ACC112 (cell line): ENCODE data around the gene SLC4A11.
A peak's percentile ranks its signal among the peaks of the same experiment; 100 is the strongest.

ENCODE experiments used
- H2AFZ ChIP-seq: fragments of 200-600 bp; sonication (generic); one replicate; pipeline ENCODE4 v1.6.0; 2017; ENCODE audit warnings: antibody characterized with exemption, low read length; ENCODE audit not compliant: unreplicated experiment
- H3K27ac ChIP-seq: fragments of 200-600 bp; sonication (generic); 2 replicates; pipeline ENCODE4 v1.5.1; 2014; ENCODE audit warnings: low read depth, mild to moderate bottlenecking, antibody characterized with exemption, low read length, moderate library complexity
- H3K27me3 ChIP-seq: fragments of 200-600 bp; sonication (generic); 2 replicates; pipeline ENCODE4 v1.6.1; 2014; ENCODE audit warnings: mild to moderate bottlenecking, antibody characterized with exemption, low read length, moderate library complexity, mixed read lengths; ENCODE audit not compliant: insufficient read depth
- H3K36me3 ChIP-seq: fragments of 200-600 bp; sonication (generic); 2 replicates; pipeline ENCODE4 v1.6.1; 2016; ENCODE audit warnings: mild to moderate bottlenecking, antibody characterized with exemption, low read length, moderate library complexity, mixed read lengths; ENCODE audit not compliant: insufficient read depth
- H3K4me1 ChIP-seq: fragments of 200-600 bp; sonication (generic); one replicate; pipeline ENCODE4 v1.6.1; 2016; ENCODE audit warnings: low read length, mixed read lengths; ENCODE audit not compliant: insufficient read depth, unreplicated experiment, control insufficient read depth
- H3K4me3 ChIP-seq: fragments of 200-600 bp; sonication (generic); 2 replicates; pipeline ENCODE4 v1.5.1; 2014; ENCODE audit warnings: mild to moderate bottlenecking, low read depth, low read length
- H3K79me2 ChIP-seq: fragments of 200-600 bp; sonication (generic); one replicate; pipeline ENCODE4 v1.6.0; 2016; ENCODE audit warnings: low read length; ENCODE audit not compliant: control insufficient read depth, unreplicated experiment, insufficient read depth

Gene SLC4A11

DNA sequence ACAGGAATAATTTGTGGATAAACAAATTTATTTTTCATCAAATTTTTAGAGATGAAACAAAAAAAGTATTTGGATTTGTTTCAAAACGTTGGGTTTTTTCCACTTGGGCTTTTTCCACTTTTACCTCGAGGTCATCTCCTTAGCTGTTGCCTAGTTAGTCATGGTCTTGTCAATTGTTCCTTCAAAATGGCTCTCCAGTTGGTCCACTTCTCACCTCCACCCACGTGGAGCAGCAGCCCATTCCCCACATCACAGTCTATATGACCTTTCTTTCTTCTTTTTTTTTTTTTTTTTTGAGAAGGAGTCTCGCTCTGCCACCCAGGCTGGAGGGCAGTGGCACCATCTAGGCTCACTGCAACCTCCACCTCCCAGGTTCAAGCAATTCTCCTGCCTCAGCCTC lies 6.7 kb upstream of the SLC4A11 start:
- Histone ChIP-seq H3K27ac (no peak overlapping the region), H3K36me3 (no peaks in the 10 kb centered on the region), H3K79me2 (no peaks in the 10 kb centered on the region), H3K4me1 (no peaks in the 10 kb centered on the region), H3K27me3 (peaks cover 24% of the 10 kb centered on the region; the same call in 1 of the 2 replicates), H3K4me3 (no peak overlapping the region), H2AFZ (no peak overlapping the region)

DNA sequence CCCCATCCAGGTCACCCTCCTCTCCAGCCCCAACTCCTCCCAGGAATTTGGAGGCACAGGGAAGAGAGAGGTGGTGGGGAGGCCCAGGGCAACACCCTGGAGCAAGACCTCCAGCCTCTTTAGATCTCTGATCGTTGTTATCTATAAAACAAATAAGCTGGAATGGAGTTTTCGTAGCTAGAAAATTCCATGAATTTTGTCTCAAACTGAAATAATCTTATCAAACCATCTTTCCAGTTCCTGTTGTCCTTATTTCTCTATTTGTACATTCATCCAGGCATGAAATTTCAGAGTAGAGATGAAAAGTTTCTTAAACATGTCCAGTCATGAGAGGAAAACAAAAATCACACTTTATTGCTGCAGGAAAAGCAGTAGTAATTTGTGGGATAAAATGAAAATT lies 6.2 kb upstream of the SLC4A11 start:
- H3K4me1 ChIP-seq: no peaks in the 10 kb centered on the region
- no peaks in the 10 kb centered on the region for H3K36me3 ChIP-seq
- no peak overlapping the region for H2AFZ ChIP-seq
- H3K4me3 ChIP-seq: no peak overlapping the region
- peaks cover 30% of the 10 kb centered on the region for H3K27me3 ChIP-seq
- no peaks in the 10 kb centered on the region for H3K79me2 ChIP-seq
- no peak overlapping the region for H3K27ac ChIP-seq

DNA sequence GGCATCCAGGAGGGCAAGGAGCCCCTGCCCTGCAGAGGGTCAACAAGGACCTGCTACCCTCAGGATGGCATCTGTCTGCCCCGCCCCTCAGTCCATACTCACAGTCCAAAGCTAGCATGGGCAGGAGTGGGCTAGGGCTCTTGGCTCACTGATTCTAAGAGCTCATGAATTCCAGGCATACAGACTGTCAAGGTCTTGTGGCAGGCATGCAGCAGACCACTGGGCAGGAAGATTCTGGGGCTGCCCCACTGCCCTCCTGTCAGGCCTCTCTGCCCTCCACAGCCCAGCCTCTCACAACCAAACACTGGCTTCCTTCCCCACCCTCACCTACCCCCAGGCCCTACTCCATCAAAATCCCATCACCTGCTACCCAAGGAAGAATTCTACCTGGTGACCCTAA lies 5.6 kb upstream of the SLC4A11 start:
- H3K27ac ChIP-seq: no peak overlapping the region
- H3K4me3 ChIP-seq: no peak overlapping the region
- peaks cover 35% of the 10 kb centered on the region for H3K27me3 ChIP-seq
- H3K79me2 ChIP-seq: no peaks in the 10 kb centered on the region
- no peak overlapping the region for H2AFZ ChIP-seq
- H3K4me1 ChIP-seq: no peaks in the 10 kb centered on the region
- no peaks in the 10 kb centered on the region for H3K36me3 ChIP-seq

DNA sequence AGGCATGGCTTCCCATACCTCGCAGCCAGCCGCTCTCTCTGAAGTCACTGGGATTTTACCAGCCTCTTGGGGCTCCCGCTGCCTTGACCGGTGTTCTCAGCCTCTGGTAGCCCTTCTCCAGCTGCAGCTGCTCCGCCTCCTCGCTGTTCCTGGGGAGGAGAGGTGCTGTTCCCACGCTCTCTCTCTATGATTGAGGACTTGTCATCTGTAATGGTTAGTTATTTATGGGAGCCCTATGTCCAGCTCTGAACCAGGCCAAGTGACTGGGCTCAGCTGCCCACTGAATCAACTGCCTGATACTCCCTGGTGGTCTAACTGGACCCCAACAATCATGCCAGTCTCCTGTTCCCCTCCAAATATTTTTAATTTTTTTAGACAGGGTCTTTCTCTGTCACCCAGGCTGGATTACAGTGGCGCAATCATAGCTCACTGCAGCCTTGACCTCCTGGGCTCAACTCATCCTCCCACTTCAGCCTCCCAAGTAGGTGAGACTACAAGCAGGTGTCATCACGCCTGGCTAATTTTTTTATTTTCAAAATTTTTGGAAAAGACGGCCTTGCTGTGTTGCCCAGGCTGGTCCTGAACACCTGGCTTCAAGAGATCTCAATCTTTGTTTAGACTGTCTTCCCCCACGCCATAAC lies 4.8 kb upstream of the SLC4A11 start:
- H3K36me3 ChIP-seq: no peaks in the 10 kb centered on the region
- no peak overlapping the region for H2AFZ ChIP-seq

DNA sequence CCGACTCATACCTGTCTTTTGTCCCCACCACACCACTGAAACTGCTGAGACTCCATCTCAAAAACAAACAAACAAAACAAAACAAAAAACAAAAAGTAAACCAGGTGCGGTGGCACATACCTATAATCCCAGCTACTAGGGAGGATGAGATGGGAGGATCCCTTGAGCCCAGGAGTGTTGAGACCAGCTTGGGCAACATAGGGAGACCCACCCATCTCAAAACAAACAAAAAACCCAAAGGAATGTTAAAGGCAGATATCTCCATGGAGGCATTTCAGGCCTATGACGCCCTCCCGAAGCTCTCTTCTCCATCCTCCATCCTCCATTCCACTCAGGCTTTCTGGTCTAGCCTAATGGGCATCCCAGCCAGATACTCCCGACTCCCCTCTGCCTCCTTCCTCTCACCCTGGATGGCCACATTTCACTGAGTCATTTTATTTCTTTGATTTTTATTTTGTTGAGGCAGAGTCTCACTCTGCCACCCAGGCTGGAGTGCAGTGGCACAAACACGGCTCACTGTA lies 3.2 kb upstream of the SLC4A11 start:
- Histone ChIP-seq H3K36me3 (no peaks in the 10 kb centered on the region), H3K27me3 (peaks cover 40% of the 10 kb centered on the region), H2AFZ (no peak overlapping the region), H3K4me1 (no peaks in the 10 kb centered on the region), H3K4me3 (no peak overlapping the region), H3K27ac (no peak overlapping the region), H3K79me2 (no peaks in the 10 kb centered on the region)

More for the DNA sequence above, 4.8 kb upstream of the SLC4A11 start:
- Histone ChIP-seq H3K79me2 (no peaks in the 10 kb centered on the region), H3K4me3 (no peak overlapping the region), H3K4me1 (no peaks in the 10 kb centered on the region), H3K27me3 (peaks cover 38% of the 10 kb centered on the region), H3K27ac (no peak overlapping the region)

DNA sequence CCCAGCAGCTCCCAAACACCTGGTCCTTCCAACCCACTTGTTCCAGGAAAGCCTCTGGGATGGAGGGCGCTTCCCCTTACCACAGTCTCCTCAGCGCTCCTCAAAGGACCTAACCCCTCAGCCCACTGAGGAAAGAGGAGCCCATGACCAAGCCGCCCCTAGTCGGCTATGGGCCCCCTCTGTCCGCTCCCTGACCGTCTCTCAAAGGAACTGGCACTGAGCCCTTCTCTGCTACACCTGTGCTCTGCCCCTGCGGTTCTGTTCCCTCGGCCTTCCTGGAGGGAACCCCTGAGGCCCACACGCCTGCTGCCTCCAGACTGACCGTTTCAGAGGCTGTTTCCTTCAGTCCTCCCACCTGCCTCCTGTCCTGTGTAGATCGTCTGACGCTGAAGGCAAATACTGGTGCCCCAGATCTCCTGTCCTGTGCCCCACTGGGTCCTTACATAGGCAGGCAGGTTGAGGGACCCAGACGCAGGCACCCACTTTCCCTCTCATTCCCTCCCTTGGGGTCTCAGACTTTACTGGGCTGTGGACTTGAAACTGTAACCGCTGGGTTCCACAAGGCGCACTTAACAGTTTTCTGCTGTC lies 1.9 kb upstream of the SLC4A11 start:
- Histone ChIP-seq H3K4me3 (no peak overlapping the region), H3K4me1 (no peaks in the 10 kb centered on the region), H3K27me3 (peaks cover 48% of the 10 kb centered on the region), H2AFZ (no peak overlapping the region), H3K36me3 (no peaks in the 10 kb centered on the region), H3K27ac (no peak overlapping the region), H3K79me2 (no peaks in the 10 kb centered on the region)

DNA sequence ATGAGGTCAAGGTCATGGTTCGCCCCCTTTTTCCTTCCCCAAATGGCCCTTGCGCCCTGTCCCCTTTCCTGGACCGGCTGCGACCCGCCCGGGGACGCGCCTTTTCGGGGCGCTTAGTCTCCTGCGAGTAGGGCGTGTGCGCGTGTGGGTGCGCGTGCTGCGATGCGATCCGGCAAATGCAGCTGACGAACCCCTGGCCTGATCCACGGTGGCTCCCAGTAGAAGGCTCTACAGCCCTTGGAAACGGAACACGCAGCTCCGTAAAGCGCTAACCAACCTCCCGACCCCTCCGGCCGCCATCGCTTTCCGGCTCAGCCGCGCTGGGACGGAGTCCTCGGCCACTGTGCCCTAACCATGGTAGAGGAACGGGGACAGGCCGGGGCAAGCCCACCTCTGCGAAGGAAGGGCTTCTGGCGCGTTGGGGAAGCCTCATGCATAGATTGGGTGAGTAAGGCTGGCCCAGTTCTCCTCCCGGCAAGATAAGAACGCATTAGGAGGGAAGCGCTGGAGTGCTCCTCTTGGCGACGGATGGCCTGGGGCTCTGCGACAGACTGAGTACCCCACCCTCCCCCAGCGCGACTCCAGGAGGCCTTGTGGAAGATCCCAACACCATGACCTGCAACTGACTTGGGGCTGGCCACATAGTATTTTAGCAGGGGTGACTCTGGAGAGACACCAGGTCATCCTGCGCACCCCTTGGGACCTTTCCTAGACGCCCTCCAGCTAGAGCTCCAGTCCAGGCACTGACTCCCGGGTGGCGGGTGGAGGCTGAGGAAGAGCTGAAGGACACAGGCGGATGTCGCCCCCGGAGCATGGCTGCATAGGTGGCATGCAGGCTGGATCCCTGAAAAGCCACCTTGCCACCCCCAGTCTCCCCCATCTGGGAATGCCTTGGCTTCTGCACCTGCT lies 1.1 kb upstream of the SLC4A11 start:
- Histone ChIP-seq H3K79me2 (no peaks in the 10 kb centered on the region), H3K4me1 (no peaks in the 10 kb centered on the region), H2AFZ (peak overlapping the region; percentile 25), H3K27me3 (peaks cover 48% of the 10 kb centered on the region), H3K36me3 (no peaks in the 10 kb centered on the region), H3K4me3 (peak overlapping the region; percentile 73), H3K27ac (no peak overlapping the region)

DNA sequence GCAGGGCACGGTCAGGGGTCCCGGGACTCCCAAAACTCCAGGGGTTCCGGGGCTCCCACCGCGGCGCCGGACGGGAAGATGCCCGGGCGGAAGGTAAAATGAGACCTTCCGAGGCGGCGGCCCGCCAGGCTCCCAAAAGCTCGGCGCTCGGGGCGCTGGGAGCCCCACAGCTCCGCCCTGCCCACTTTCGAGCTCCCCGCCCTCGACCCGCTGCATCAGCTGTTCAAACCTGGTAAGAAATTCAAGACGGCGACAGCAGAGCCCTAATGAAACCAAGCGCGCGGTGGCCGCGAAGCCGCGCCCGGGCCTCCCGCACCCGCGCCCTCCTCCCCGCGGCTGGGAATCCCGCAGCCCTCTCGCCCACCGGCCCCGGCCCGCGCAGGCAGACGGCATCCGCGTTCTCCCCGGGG lies 369 bp downstream of the SLC4A11 start:
- no peak overlapping the region for H3K27ac ChIP-seq
- H3K4me3 ChIP-seq: peak overlapping the region; percentile 73
- no peaks in the 10 kb centered on the region for H3K4me1 ChIP-seq
- H2AFZ ChIP-seq: peak overlapping the region; percentile 9
- no peaks in the 10 kb centered on the region for H3K36me3 ChIP-seq
- no peaks in the 10 kb centered on the region for H3K79me2 ChIP-seq
- peaks cover 48% of the 10 kb centered on the region for H3K27me3 ChIP-seq

DNA sequence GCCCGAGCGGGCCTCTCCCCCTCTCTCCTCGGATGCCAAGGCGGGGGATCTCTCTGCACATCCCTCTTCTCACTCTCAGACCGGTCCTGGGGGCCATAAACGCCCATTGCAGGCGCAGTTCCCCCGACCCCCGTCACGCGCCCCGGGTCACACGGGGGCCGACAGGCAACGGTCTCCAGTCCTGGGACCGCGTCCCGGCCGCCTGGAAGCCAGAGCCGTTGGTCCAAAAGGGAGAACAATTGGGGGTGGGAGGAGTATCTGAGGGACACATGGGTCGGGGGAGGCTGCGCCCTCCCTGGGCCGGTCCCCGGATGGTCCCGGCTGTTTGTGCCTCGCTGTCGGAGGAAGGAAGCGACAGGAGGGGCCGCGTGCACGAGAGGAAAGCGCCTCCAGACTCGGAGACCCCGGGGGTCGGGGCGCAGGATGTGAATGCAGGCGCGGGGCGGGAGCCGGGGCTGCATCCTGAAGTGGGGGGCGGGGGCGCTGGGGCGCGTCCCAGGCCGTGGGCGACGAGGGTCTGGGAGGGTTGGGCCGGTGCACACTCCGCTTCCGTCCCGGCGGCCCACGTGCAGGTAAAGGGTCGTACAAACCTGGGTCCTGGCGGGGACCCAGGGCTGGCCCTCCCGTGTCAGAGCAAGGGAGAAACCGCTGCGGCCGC lies 903 bp downstream of the SLC4A11 start:
- peaks cover 48% of the 10 kb centered on the region for H3K27me3 ChIP-seq
- no peaks in the 10 kb centered on the region for H3K4me1 ChIP-seq
- H3K4me3 ChIP-seq: peak overlapping the region; percentile 73
- peak overlapping the region; percentile 9 for H2AFZ ChIP-seq
- no peaks in the 10 kb centered on the region for H3K79me2 ChIP-seq
- no peak overlapping the region for H3K27ac ChIP-seq
- H3K36me3 ChIP-seq: no peaks in the 10 kb centered on the region
